GM18909 (cell line): Measurements from ENCODE around the gene LRP1.
A peak's percentile ranks its signal among the peaks of the same experiment; 100 is the strongest.

Experiments
- ATAC-seq: cut with Tn5 transposase; IDR thresholded peaks from one replicate; pipeline ENCODE4 v1.9.1; 2021; ENCODE audit warnings: mild to moderate bottlenecking; ENCODE audit not compliant: unreplicated experiment, poor library complexity

LRP1 gene

GRCh38 chr12:57203791-57204190 is 75.5 kb downstream of the LRP1 start:
- no peak for ATAC-seq

- no peak for ATAC-seq
Measured at GRCh38 chr12:57204454-57204853, 76.2 kb downstream of the LRP1 start.

GRCh38 chr12:57205186-57205585 is 76.9 kb downstream of the LRP1 start:
- ATAC-seq: no peak

- no peak for ATAC-seq
Measured at GRCh38 chr12:57205931-57206330, 77.6 kb downstream of the LRP1 start.

GRCh38 chr12:57207731-57208630 is 79.7 kb downstream of the LRP1 start:
- ATAC-seq: no peak

GRCh38 chr12:57208631-57209282 is 80.5 kb downstream of the LRP1 start:
- no peak for ATAC-seq

GRCh38 chr12:57209916-57210315 is 81.6 kb downstream of the LRP1 start:
- no peak for ATAC-seq

- ATAC-seq: no peak
Measured at GRCh38 chr12:57210461-57210860, 82.2 kb downstream of the LRP1 start.

GRCh38 chr12:57210926-57211692 is 82.8 kb downstream of the LRP1 start:
- ATAC-seq: no peak

GRCh38 chr12:57211791-57212700 is 83.8 kb downstream of the LRP1 start:
- no peak for ATAC-seq

- no peak for ATAC-seq
Measured at GRCh38 chr12:57212701-57213057, 84.4 kb downstream of the LRP1 start.

GRCh38 chr12:57213058-57213715 is 84.9 kb downstream of the LRP1 start:
- no peak for ATAC-seq

GRCh38 chr12:57213763-57214397 is 85.6 kb downstream of the LRP1 start:
- ATAC-seq: no peak

GRCh38 chr12:57214398-57214781 is 86.1 kb downstream of the LRP1 start:
- ATAC-seq: peak; percentile 43

GRCh38 chr12:57215065-57215464 is 86.8 kb downstream of the LRP1 start:
- no peak for ATAC-seq

- ATAC-seq: no peak
Measured at GRCh38 chr12:57215668-57216013, 87.4 kb downstream of the LRP1 start.

GRCh38 chr12:57216014-57216911 is 88.0 kb downstream of the LRP1 start, which contains the start of gene NXPH4:
Gene NXPH4, plus strand, starts transcription at chr12:57216794. Its CDS starts 176 bp downstream, at chr12:57216970.
- peak; percentile 28 for ATAC-seq
